ENCODE measurements around the gene RIOK2.
"Not testable (repeated sequence)": the region's sequence is repeated elsewhere in the genome, so short reads cannot be mapped to it uniquely, and the experiment has no call there.

Gene RIOK2

GRCh38 chr5:97143704-97144103, 39.3 kb downstream of the RIOK2 start:
- TF ChIP-seq GABPA (IDR thresholded peaks at IDR 0.05; ENCODE audit: low read depth) (no peak), CTCF (IDR thresholded peaks at IDR 0.05; ENCODE audit: insufficient read depth, low read length) (no peak), SPI1 (IDR thresholded peaks at IDR 0.05; ENCODE audit: borderline replicate concordance, low read depth) (no peak), REST (IDR thresholded peaks at IDR 0.05; ENCODE audit: insufficient replicate concordance, low read depth) (no peak), POLR2AphosphoS5 (IDR thresholded peaks at IDR 0.05; ENCODE audit: low read depth) (no peak)
- no peak for DNase-seq (ENCODE audit: low read depth in 1 of 2, low spot score in 1 of 2)
- no peaks in the 10 kb centered on the region for H3K27me3 ChIP-seq (ENCODE audit: insufficient read depth, poor library complexity, severe bottlenecking)
- no peak overlapping the region for H3K27ac ChIP-seq (replicated peaks)
- H3K4me3 ChIP-seq (replicated peaks; ENCODE audit: insufficient read depth, low read length), result no peak overlapping the region

GRCh38 chr5:97142521-97143254, 40.4 kb downstream of the RIOK2 start, which contains the start of gene LIX1:
Gene LIX1, minus strand, starts transcription at chr5:97142611. Its CDS starts 35 bp downstream, at chr5:97142576.
- TF ChIP-seq GABPA (IDR thresholded peaks at IDR 0.05; ENCODE audit: low read depth), result no peak
- peak; percentile 11 for TF ChIP-seq CTCF (IDR thresholded peaks at IDR 0.05; ENCODE audit: insufficient read depth, low read length)
- no peak for TF ChIP-seq SPI1 (IDR thresholded peaks at IDR 0.05; ENCODE audit: borderline replicate concordance, low read depth)
- Histone ChIP-seq H3K27ac (replicated peaks) (no peak within 1 kb of the TSS), H3K27me3 (ENCODE audit: insufficient read depth, poor library complexity, severe bottlenecking) (no peaks in the 10 kb centered on the region), H3K4me3 (replicated peaks; ENCODE audit: insufficient read depth, low read length) (no peak within 1 kb of the TSS)
- DNase-seq (ENCODE audit: low read depth in 1 of 2, low spot score in 1 of 2), result peak in 1 of 2 experiments; percentile 22

GRCh38 chr5:97141539-97141938, 41.5 kb downstream of the RIOK2 start:
- Histone ChIP-seq H3K4me3 (replicated peaks; ENCODE audit: insufficient read depth, low read length) (no peak overlapping the region), H3K27ac (replicated peaks) (no peak overlapping the region), H3K27me3 (ENCODE audit: insufficient read depth, poor library complexity, severe bottlenecking) (no peaks in the 10 kb centered on the region)
- no peak for DNase-seq (ENCODE audit: low read depth in 1 of 2, low spot score in 1 of 2)
- TF ChIP-seq CTCF (IDR thresholded peaks at IDR 0.05; ENCODE audit: insufficient read depth, low read length), result no peak
- TF ChIP-seq GABPA (IDR thresholded peaks at IDR 0.05; ENCODE audit: low read depth), result no peak

GRCh38 chr5:97141031-97141430, 42.0 kb downstream of the RIOK2 start:
- Histone ChIP-seq H3K4me3 (replicated peaks; ENCODE audit: insufficient read depth, low read length) (no peak overlapping the region), H3K27ac (replicated peaks) (no peak overlapping the region), H3K27me3 (ENCODE audit: insufficient read depth, poor library complexity, severe bottlenecking) (no peaks in the 10 kb centered on the region)
- no peak for TF ChIP-seq POLR2AphosphoS5 (IDR thresholded peaks at IDR 0.05; ENCODE audit: low read depth)
- no peak for TF ChIP-seq REST (IDR thresholded peaks at IDR 0.05; ENCODE audit: insufficient replicate concordance, low read depth)
- no peak for TF ChIP-seq SPI1 (IDR thresholded peaks at IDR 0.05; ENCODE audit: borderline replicate concordance, low read depth)
- no peak for TF ChIP-seq GABPA (IDR thresholded peaks at IDR 0.05; ENCODE audit: low read depth)
- TF ChIP-seq CTCF (IDR thresholded peaks at IDR 0.05; ENCODE audit: insufficient read depth, low read length), result no peak
- DNase-seq (ENCODE audit: low read depth in 1 of 2, low spot score in 1 of 2), result no peak

- not testable (repeated sequence) for H3K27ac ChIP-seq (replicated peaks); DNase-seq (ENCODE audit: low read depth in 1 of 2, low spot score in 1 of 2); H3K4me3 ChIP-seq (replicated peaks; ENCODE audit: insufficient read depth, low read length); H3K27me3 ChIP-seq (ENCODE audit: insufficient read depth, poor library complexity, severe bottlenecking)
These were observed 42.8 kb downstream of the RIOK2 start for GRCh38 chr5:97140250-97140649.
